Neural progenitor cell (in vitro differentiated cells): ENCODE data around the gene ABLIM2. TPM values are rescaled to one million over a fixed set of nuclear protein-coding genes. Genes with fewer than 3 reads are reported as not detected.

Experiments used
- DNase-seq: peaks from one replicate; pipeline ENCODE4 v3.0.0-alpha.2; 2016; ENCODE audit warnings: low spot score
- H2AFZ ChIP-seq: fragments of 200-600 bp; sonication (generic); replicated peaks from 2 replicates; pipeline ENCODE4 v1.6.1; 2016; ENCODE audit warnings: antibody characterized with exemption
- H3F3A ChIP-seq: fragments of 200-600 bp; sonication (generic); 2 replicates; pipeline ENCODE4 v1.6.1; 2016; ENCODE audit warnings: antibody characterized with exemption, low read depth
- H3K27ac ChIP-seq: fragments of 200-600 bp; sonication (generic); 2 replicates; pipeline ENCODE4 v1.5.1; 2016; ENCODE audit warnings: mild to moderate bottlenecking
- H3K27me3 ChIP-seq: fragments of 200-600 bp; sonication (generic); 2 replicates; pipeline ENCODE4 v1.6.1; 2016; ENCODE audit warnings: mild to moderate bottlenecking, moderate library complexity
- H3K36me3 ChIP-seq: fragments of 200-600 bp; sonication (generic); 2 replicates; pipeline ENCODE4 v1.5.1; 2016
- H3K4me1 ChIP-seq: fragments of 200-600 bp; sonication (generic); 2 replicates; pipeline ENCODE4 v1.6.1; 2016; ENCODE audit warnings: mixed run types
- H3K4me2 ChIP-seq: fragments of 200-600 bp; sonication (generic); 2 replicates; pipeline ENCODE4 v1.6.1; 2016
- H3K4me3 ChIP-seq: fragments of 200-600 bp; sonication (generic); 2 replicates; pipeline ENCODE4 v1.5.1; 2016
- H3K79me2 ChIP-seq: fragments of 200-600 bp; sonication (generic); 2 replicates; pipeline ENCODE4 v1.6.1; 2016; ENCODE audit warnings: low read depth
- H3K9ac ChIP-seq: fragments of 200-600 bp; sonication (generic); 2 replicates; pipeline ENCODE4 v1.6.1; 2016
- H3K9me3 ChIP-seq: fragments of 200-600 bp; sonication (generic); 2 replicates; pipeline ENCODE4 v1.5.1; 2016; ENCODE audit warnings: low read depth
- H4K20me1 ChIP-seq: fragments of 200-600 bp; sonication (generic); 2 replicates; pipeline ENCODE4 v1.6.1; 2016; ENCODE audit warnings: low read depth
- H3K27ac Mint-ChIP-seq: 3 replicates; pipeline ENCODE4 v1.8.0; 2021; ENCODE audit warnings: mixed read lengths
- H3K27me3 Mint-ChIP-seq: 2 replicates; pipeline ENCODE4 v1.8.0; 2022; ENCODE audit warnings: low read depth, mild to moderate bottlenecking, inconsistent platforms, moderate library complexity, mixed read lengths; ENCODE audit not compliant: insufficient read depth
- H3K36me3 Mint-ChIP-seq: 3 replicates; pipeline ENCODE4 v1.8.0; 2021; ENCODE audit warnings: mixed read lengths
- H3K4me1 Mint-ChIP-seq: 3 replicates; pipeline ENCODE4 v1.8.0; 2021; ENCODE audit warnings: mixed read lengths
- H3K4me3 Mint-ChIP-seq: 3 replicates; pipeline ENCODE4 v1.8.0; 2021; ENCODE audit warnings: mild to moderate bottlenecking, moderate library complexity, mixed read lengths
- H3K9me3 Mint-ChIP-seq: 3 replicates; pipeline ENCODE4 v1.8.0; 2020; ENCODE audit warnings: mixed read lengths
- CTCF ChIP-seq: fragments of 200-600 bp; sonication (generic); IDR thresholded peaks from 2 replicates; pipeline ENCODE4 v1.5.1; 2017; ENCODE audit warnings: antibody characterized with exemption, mild to moderate bottlenecking
- EZH2 ChIP-seq: fragments of 200-600 bp; sonication (generic); IDR thresholded peaks from 2 replicates; pipeline ENCODE4 v1.6.1; 2017; ENCODE audit warnings: antibody characterized with exemption, mild to moderate bottlenecking, moderate library complexity
- EZH2phosphoT487 ChIP-seq: fragments of 200-600 bp; sonication (generic); IDR thresholded peaks from 2 replicates; pipeline ENCODE4 v1.6.1; 2017; ENCODE audit warnings: antibody characterized with exemption
- total RNA-seq: library from RNA; depleted of rRNA; stranded (reverse); fragments of >200 nt; gene quantifications from 2 replicates; pipeline ENCODE4 v1.2.3, GENCODE V29; 2015; ENCODE audit warnings: low replicate concordance

Gene ABLIM2
- total RNA-seq, 1 donor from 2014 or later, result 0.24 TPM

- Histone ChIP-seq H3K27me3 (no peaks in the 10 kb centered on the region), H3F3A (no peaks in the 10 kb centered on the region), H3K79me2 (no peaks in the 10 kb centered on the region), H3K27ac (no peak overlapping the region), H3K4me1 (no peaks in the 10 kb centered on the region), H2AFZ (no peak overlapping the region), H3K9me3 (no peaks in the 10 kb centered on the region), H3K36me3 (no peaks in the 10 kb centered on the region), H3K9ac (no peak overlapping the region), H4K20me1 (no peaks in the 10 kb centered on the region), H3K4me3 (no peak overlapping the region), H3K4me2 (no peak overlapping the region)
- no peak for DNase-seq
- Mint-ChIP-seq H3K9me3 (peaks cover 1% of the 10 kb centered on the region), H3K4me3 (no peak overlapping the region), H3K4me1 (peaks cover 30% of the 10 kb centered on the region), H3K27me3 (peaks cover 18% of the 10 kb centered on the region), H3K27ac (no peak overlapping the region), H3K36me3 (no peaks in the 10 kb centered on the region)
- TF ChIP-seq CTCF (no peak), EZH2phosphoT487 (no peak), EZH2 (no peak)
Measured at GRCh38 chr4:8129136-8129535, 29.5 kb downstream of the ABLIM2 start.

- TF ChIP-seq EZH2 (no peak), EZH2phosphoT487 (no peak), CTCF (no peak)
- Histone ChIP-seq H3F3A (no peaks in the 10 kb centered on the region), H3K79me2 (no peaks in the 10 kb centered on the region), H3K9me3 (no peaks in the 10 kb centered on the region), H4K20me1 (no peaks in the 10 kb centered on the region), H3K4me1 (no peaks in the 10 kb centered on the region), H3K9ac (no peak overlapping the region), H2AFZ (no peak overlapping the region), H3K4me2 (no peak overlapping the region), H3K36me3 (no peaks in the 10 kb centered on the region), H3K4me3 (no peak overlapping the region), H3K27ac (no peak overlapping the region), H3K27me3 (no peaks in the 10 kb centered on the region)
- Mint-ChIP-seq H3K4me1 (peaks cover 26% of the 10 kb centered on the region), H3K27me3 (peaks cover 14% of the 10 kb centered on the region), H3K36me3 (no peaks in the 10 kb centered on the region), H3K9me3 (peaks cover 1% of the 10 kb centered on the region), H3K4me3 (peak overlapping the region; percentile 58), H3K27ac (peak overlapping the region; percentile 31)
- no peak for DNase-seq
Measured at GRCh38 chr4:8128100-8128856, 30.3 kb downstream of the ABLIM2 start.

GRCh38 chr4:8127051-8127826 lies 31.4 kb downstream of the ABLIM2 start:
- Histone ChIP-seq H3K4me2 (no peak overlapping the region), H3K36me3 (no peaks in the 10 kb centered on the region), H2AFZ (no peak overlapping the region), H3K27ac (no peak overlapping the region), H3K79me2 (no peaks in the 10 kb centered on the region), H3K4me1 (no peaks in the 10 kb centered on the region), H4K20me1 (no peaks in the 10 kb centered on the region), H3K9me3 (no peaks in the 10 kb centered on the region), H3K9ac (no peak overlapping the region), H3K4me3 (no peak overlapping the region), H3F3A (no peaks in the 10 kb centered on the region), H3K27me3 (no peaks in the 10 kb centered on the region)
- no peak for DNase-seq
- H3K27ac Mint-ChIP-seq, result no peak overlapping the region
- no peaks in the 10 kb centered on the region for H3K9me3 Mint-ChIP-seq
- TF ChIP-seq EZH2 (no peak), CTCF (no peak), EZH2phosphoT487 (no peak)
- H3K36me3 Mint-ChIP-seq, result no peaks in the 10 kb centered on the region
- peaks cover 23% of the 10 kb centered on the region for H3K4me1 Mint-ChIP-seq
- H3K4me3 Mint-ChIP-seq, result no peak overlapping the region
- peaks cover 18% of the 10 kb centered on the region for H3K27me3 Mint-ChIP-seq
